ENCODE measurements around the gene TRAPPC2B.
A peak's percentile ranks its signal among the peaks of the same experiment; 100 is the strongest.

Gene TRAPPC2B

GRCh38 chr19:57395710-57396109, 32.4 kb downstream of the TRAPPC2B start:
- Mint-ChIP-seq H3K9me3 (peaks cover 35% of the 10 kb centered on the region), H3K36me3 (peaks cover 55% of the 10 kb centered on the region), H3K4me1 (peaks cover 39% of the 10 kb centered on the region), H3K4me3 (no peak overlapping the region), H3K27ac (no peak overlapping the region)
- DNase-seq (ENCODE audit: low spot score in 2 of 2) (no peak), ATAC-seq (no peak)

GRCh38 chr19:57398868-57399267, 35.5 kb downstream of the TRAPPC2B start:
- Mint-ChIP-seq H3K36me3 (peaks cover 55% of the 10 kb centered on the region), H3K9me3 (peaks cover 38% of the 10 kb centered on the region), H3K4me3 (no peak overlapping the region), H3K4me1 (peaks cover 23% of the 10 kb centered on the region), H3K27ac (no peak overlapping the region)
- ATAC-seq: no peak
- DNase-seq (ENCODE audit: low spot score in 2 of 2): no peak

GRCh38 chr19:57403737-57404563, 40.6 kb downstream of the TRAPPC2B start:
- no peak overlapping the region for H3K4me3 Mint-ChIP-seq
- no peak for DNase-seq (ENCODE audit: low spot score in 2 of 2)
- no peaks in the 10 kb centered on the region for H3K4me1 Mint-ChIP-seq
- H3K27ac Mint-ChIP-seq: no peak overlapping the region
- peaks cover 8% of the 10 kb centered on the region for H3K36me3 Mint-ChIP-seq
- peaks cover 8% of the 10 kb centered on the region for H3K9me3 Mint-ChIP-seq
- no peak for ATAC-seq

GRCh38 chr19:57406516-57407123, 43.3 kb downstream of the TRAPPC2B start:
- Mint-ChIP-seq H3K9me3 (peaks cover 2% of the 10 kb centered on the region), H3K4me1 (peaks cover 12% of the 10 kb centered on the region)

DNA sequence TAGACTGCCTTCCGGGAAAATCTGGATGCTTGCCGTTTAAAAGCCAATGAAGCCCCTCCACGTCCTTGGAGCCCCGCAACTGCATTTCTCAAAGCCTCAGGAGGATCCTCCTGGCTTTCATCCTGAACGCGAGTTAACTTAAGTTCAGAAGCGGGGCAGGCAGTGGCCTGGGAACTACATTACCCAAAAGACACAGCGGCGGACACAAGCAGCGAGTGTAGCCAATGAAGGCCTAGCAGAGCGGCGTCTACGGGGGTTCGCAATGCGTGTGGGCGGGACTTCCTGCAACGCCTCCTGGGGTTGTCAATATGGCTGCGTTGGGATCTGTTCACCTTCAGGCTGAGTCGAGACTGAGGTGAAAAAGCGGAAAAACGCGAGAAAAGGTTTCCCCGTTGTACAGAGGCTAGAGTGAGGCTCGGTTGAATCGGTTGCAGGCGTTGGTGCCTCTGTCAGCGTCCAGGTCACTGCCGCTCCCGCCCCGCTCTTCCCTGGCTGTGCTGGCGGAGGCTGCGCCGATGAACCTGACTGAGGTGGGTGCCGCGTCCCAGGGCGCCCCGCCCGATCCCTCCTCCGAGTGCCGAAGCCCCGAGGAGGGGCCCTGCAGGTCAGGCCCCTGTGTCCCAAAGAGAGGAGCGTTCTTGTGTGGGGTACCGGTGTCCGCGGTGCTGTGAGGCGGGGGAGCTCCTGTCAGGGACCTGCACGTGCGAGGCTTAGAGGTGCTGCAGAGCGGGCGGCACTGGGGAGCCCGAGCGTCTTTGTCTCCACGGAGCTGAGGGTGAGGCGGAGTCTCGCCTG, 47.7 kb downstream of the TRAPPC2B start, which contains the start of gene ZNF17:
TSS of gene ZNF17 (plus strand) at position 285 of the 795 bp plus-strand sequence. CDS start 2,455 bp downstream, outside the sequence.
- peaks cover 28% of the 10 kb centered on the region for H3K4me1 Mint-ChIP-seq
- peaks cover 26% of the 10 kb centered on the region for H3K36me3 Mint-ChIP-seq
- H3K27ac Mint-ChIP-seq: peak within 1 kb of the TSS; percentile 83
- ATAC-seq (peak; percentile 100), DNase-seq (ENCODE audit: low spot score in 2 of 2) (peak; percentile 74 to 90)
- H3K4me3 Mint-ChIP-seq: peak within 1 kb of the TSS; percentile 96
- H3K9me3 Mint-ChIP-seq: peaks cover 16% of the 10 kb centered on the region

More at GRCh38 chr19:57406516-57407123, 43.3 kb downstream of the TRAPPC2B start:
- ATAC-seq: peak; percentile 55
- H3K27ac Mint-ChIP-seq: no peak overlapping the region
- peak; percentile 38 to 77 for DNase-seq (ENCODE audit: low spot score in 2 of 2)
- H3K4me3 Mint-ChIP-seq: no peak overlapping the region
- no peaks in the 10 kb centered on the region for H3K36me3 Mint-ChIP-seq
